GM18505 (cell line): ENCODE measurements around the gene ACTR5.

Experiments
- ATAC-seq: cut with Tn5 transposase; IDR thresholded peaks from one replicate; pipeline ENCODE4 v1.9.1; 2021; ENCODE audit not compliant: unreplicated experiment
- POLR2A ChIP-seq: IDR thresholded peaks from 4 replicates; pipeline ENCODE4 v1.6.1; 2011; ENCODE audit warnings: borderline replicate concordance; ENCODE audit not compliant: insufficient read depth, insufficient read length; ENCODE audit errors: extremely low read depth

ACTR5 gene

GRCh38 chr20:38748097-38748860 lies at the start of gene ACTR5:
Gene ACTR5 (plus strand): TSS chr20:38748460. CDS start chr20:38748479, 19 bp downstream.
- peak; percentile 88 for ATAC-seq

GRCh38 chr20:38698541-38698940 lies 49.7 kb upstream of the ACTR5 start:
- no peak for TF ChIP-seq POLR2A
- ATAC-seq = no peak

More at GRCh38 chr20:38748097-38748860, at the start of gene ACTR5:
- peak; percentile 72 for TF ChIP-seq POLR2A

GRCh38 chr20:38700141-38700540 lies 48.1 kb upstream of the ACTR5 start:
- TF ChIP-seq POLR2A = no peak
- ATAC-seq = no peak

GRCh38 chr20:38700926-38701325 lies 47.3 kb upstream of the ACTR5 start:
- ATAC-seq = no peak
- TF ChIP-seq POLR2A = no peak

- TF ChIP-seq POLR2A = no peak
- ATAC-seq = no peak
Observed at GRCh38 chr20:38703526-38703925, 44.7 kb upstream of the ACTR5 start.

GRCh38 chr20:38704136-38704535 lies 44.1 kb upstream of the ACTR5 start:
- no peak for ATAC-seq

GRCh38 chr20:38706509-38706908 lies 41.8 kb upstream of the ACTR5 start:
- ATAC-seq = no peak
- no peak for TF ChIP-seq POLR2A

More at GRCh38 chr20:38704136-38704535, 44.1 kb upstream of the ACTR5 start:
- no peak for TF ChIP-seq POLR2A

GRCh38 chr20:38714308-38714707 lies 34.0 kb upstream of the ACTR5 start:
- no peak for ATAC-seq
- no peak for TF ChIP-seq POLR2A

- no peak for TF ChIP-seq POLR2A
Observed at GRCh38 chr20:38715646-38716045, 32.6 kb upstream of the ACTR5 start.

GRCh38 chr20:38722683-38723016 lies 25.6 kb upstream of the ACTR5 start:
- no peak for ATAC-seq
- TF ChIP-seq POLR2A = no peak

More at GRCh38 chr20:38715646-38716045, 32.6 kb upstream of the ACTR5 start:
- no peak for ATAC-seq

GRCh38 chr20:38723017-38723847 lies 25.0 kb upstream of the ACTR5 start:
- no peak for TF ChIP-seq POLR2A
- no peak for ATAC-seq

- TF ChIP-seq POLR2A = no peak
- ATAC-seq = no peak
Observed at GRCh38 chr20:38723848-38724625, 24.2 kb upstream of the ACTR5 start, which contains the start of gene SLC32A1. Gene SLC32A1 (plus strand): TSS chr20:38724486. CDS start chr20:38724725, 239 bp downstream.

- no peak for TF ChIP-seq POLR2A
- ATAC-seq = no peak
Observed at GRCh38 chr20:38724626-38725147, 23.6 kb upstream of the ACTR5 start.
